ENCODE results near the gene NHSL2.

Gene NHSL2

DNA sequence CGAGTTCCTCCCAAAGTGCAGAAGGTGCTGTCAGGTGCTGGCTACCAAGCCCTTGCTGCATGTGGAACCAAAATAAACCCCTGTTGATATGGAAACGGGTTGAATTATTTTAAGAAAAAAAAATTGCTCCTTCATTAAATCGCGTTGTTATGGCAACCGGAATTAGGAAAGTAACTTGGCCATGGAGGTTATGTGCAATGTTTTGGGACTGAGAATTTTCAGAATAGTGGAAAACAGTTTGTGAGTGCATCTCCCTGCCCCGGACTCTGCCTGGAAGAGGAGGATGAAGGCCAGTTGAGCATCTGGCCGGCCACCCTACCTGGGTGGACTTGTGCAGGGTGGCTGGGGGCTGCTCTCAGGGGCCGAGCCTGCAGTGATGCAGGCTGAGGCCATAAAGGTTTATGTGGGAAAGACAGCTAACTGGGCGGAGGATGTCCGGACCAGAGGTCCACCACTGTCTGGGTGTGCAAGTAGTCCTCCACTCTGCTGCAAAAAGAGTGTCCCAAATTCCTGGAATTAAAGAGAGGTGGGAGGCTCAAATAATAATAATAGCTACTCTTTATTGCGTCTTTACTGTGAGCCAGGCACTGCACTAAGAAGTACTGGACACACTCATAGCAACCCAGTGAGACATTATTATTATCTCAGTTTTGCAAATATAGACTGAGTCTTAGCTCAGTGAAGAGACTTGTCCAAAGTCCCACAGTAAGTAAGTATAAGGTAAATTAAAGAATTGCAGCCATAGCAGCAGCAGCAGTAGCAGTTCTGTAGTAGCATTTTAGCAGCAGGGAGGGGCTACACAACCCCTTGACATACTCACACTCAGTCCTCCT lies 200.4 kb downstream of the NHSL2 start:
- no peak for DNase-seq (ENCODE audit: low spot score)

DNA sequence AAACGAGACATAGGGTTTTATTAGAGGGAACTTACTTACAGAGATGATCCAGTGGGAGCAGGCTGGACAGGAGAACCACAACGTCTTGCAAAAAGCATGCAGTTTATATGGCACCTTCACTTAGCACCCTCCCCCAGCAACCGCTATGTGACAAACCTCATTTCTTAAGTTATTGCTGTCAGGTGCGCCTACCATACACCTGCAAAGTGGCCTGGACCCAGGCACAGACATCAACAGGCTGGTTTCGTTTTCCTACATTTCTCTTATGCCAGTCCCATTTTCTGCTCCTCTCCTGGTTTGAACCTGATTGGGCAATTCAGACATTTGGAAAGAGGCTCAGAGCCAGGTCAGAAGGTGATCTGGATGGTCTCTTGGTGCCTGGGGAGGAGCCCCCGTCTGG lies 202.8 kb downstream of the NHSL2 start:
- DNase-seq (ENCODE audit: low spot score): no peak

DNA sequence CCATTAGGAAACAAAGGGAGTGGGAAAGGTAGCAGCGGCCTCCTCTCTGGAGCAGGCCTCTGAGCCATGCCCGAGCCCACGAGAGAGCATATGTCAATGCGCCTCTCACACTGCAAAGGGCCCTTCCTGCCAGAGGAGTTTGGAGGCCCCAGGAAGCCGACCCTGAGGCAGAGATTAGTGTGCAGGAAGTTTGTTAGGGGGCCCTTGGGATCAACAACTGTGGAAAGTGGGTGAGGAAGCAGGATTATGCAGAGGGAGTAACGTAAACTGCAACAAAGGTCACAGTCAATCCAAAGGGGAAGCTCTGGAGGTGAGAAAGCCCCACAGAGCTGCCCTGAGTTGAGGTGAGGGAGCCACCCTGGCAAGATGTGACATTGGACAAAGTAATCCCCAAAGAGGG lies 203.7 kb downstream of the NHSL2 start:
- no peak for DNase-seq (ENCODE audit: low spot score)

DNA sequence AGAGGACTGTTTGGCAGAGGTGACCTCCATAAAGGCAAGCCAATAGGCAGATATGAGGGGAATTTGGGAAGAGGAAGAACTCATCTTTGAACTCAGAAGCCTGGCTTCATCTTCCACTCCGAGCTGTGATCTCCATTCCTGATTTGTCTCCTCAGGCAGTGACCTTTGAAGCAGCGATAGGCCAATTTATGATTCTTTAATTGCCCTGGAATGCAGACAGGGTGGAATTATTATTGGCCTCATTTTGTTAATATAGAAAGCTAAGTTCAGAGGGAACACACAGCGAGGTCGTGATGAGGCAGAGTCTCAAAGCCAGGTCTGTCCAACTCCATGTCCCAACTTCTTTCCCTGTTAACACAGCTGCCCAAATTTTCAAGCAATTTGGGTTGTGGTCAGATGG lies 204.2 kb downstream of the NHSL2 start:
- no peak for DNase-seq (ENCODE audit: low spot score)

DNA sequence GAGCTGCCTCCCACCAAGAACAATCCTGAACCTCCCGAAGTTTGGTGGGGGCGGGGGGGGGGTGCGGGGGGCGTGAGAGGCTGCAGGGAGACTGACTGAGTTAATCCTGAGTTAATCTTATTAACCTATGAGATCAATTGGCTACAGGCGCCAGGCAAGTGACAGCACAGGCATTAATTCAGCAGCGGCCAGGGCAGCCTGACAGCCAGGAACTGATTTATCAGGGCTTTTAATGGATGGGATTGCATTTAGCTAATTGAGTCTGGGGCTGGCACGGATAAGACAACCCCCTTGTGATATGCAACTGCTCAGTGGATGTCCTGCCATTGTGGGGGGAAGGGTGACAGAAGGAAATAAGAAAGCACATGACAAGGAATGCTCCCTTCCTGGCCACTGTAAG lies 204.7 kb downstream of the NHSL2 start:
- DNase-seq (ENCODE audit: low spot score): no peak

DNA sequence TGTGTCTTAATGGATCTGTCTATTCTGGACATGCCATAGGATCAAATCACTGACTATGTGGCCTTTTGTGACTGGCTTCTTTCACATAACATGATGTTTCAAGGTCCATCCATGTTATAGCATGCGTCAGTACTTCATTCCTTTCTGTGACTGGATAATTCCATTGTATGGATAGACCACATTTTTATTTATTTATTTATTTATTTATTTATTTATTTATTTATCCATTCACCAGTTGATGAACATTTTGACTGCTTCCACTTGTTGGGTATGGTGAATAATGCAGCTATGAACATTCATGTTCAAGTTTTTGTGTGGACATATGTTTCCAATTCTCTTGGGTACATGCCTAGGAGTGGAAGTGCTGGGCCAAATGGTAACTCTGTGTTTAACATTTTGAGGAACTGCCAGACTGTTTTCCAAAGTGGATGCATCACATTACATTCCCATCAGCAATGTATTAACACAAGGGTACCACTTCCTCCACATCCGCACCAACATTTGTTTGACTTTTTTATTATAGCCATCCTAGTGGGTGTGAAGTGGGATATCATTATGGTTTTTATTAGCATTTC lies 207.1 kb downstream of the NHSL2 start:
- DNase-seq (ENCODE audit: low spot score): no peak

DNA sequence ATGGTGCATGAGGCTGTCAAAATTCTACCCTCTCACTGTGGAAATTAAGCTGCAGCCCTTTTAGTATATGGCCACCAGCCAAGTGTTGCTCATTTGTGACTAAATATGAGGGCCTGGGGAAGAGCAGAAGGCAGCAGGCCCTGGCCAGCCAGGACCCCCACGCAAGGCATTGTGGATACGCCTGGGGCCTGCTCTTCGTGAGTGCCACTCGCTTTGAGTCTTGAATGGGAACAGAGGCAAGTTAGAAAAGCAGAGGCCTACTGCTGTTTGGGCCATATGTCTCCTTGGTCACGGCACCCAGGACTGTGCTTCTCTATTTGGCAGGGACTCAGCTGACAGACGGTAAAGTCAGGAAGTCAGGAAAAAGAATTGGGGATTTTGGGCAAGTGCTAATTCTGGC lies 210.2 kb downstream of the NHSL2 start:
- no peak for DNase-seq (ENCODE audit: low spot score)

DNA sequence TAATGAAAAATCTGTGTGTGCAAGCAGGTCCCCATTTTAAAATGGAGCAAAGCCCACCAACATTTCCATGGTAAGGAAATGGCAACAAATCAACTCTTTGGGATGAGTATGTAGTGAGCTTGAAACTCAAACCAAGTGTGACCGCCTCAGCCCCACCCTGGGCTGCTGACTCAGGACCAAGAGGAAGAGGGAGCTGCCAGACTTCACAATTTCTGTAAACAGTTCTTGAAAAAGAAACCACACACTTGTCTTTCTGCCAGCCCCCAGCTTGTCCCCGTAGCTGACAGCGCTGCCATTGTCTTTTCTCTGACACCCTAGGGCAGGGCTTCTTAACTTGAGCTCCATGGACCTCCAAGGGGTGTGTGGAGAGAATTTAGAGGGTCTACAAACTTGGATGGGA lies 210.7 kb downstream of the NHSL2 start:
- DNase-seq (ENCODE audit: low spot score): no peak

DNA sequence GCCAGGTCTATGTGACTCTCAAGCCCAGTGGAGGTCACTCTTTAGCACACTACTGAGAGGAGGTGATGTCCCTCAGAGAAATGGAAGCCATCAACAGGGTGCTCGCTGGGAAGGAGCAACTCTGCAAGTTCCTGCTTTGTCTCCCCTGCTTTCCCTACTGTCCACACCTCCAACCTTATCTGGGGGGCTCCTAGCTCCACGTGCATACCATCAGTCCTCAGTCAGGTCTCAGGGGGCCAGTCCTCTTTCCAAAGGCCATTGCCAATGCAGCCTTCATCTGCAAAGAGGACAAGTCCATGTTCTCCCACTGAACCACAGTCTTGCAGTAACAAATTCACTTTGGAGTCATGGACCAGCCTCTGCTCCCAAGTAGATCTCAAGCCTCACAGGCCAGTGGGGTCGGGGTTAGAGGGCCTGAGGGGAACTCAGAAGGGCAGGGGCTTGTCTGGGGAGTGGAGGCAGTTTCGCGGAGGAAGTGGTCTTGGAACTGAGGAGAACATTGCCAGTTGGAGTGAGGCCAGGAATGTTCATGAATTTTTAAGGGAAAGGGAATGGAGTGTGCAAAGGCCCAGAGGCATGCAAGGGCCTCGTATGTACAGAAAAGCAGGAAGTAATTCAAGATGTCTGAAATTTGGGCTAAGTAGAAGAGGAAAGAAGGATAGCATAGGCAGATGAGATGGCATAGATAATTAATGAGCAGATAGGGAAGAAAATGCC lies 212.1 kb downstream of the NHSL2 start:
- no peak for DNase-seq (ENCODE audit: low spot score)

DNA sequence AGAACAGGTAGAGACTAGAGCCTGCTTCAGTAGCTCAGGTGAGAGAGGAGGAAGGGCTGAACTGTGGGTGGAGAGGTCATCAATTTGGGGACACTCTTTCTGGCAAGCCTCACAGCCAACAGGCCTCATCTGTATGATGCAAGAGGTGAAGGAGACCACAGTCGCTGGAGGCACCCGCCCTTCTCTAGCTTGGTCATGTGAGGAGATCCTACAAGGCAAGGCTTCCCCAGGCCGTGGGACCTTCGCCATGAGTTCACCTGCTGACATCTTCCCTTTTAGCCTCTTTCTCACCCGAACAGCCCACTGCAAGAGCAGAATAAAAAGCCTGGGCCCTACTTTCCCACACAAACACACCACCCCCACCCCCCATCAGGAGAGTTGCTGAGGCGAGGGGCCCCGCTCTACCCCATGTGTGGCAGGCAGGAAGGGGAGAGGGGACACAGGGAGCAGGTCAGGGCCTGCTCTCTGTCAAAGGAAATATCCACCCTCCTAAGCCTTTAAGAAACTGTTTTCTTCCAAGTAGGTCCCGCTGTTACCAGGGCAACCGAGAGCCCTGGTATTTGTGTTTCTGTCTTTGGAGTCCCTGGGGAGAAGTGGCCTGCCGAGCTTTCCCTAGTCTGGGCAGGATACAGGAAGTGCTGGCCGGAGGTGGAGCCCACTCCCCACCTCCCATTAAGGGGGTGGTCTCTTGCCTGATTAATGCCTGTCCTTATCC lies 213.0 kb downstream of the NHSL2 start:
- DNase-seq (ENCODE audit: low spot score): no peak

DNA sequence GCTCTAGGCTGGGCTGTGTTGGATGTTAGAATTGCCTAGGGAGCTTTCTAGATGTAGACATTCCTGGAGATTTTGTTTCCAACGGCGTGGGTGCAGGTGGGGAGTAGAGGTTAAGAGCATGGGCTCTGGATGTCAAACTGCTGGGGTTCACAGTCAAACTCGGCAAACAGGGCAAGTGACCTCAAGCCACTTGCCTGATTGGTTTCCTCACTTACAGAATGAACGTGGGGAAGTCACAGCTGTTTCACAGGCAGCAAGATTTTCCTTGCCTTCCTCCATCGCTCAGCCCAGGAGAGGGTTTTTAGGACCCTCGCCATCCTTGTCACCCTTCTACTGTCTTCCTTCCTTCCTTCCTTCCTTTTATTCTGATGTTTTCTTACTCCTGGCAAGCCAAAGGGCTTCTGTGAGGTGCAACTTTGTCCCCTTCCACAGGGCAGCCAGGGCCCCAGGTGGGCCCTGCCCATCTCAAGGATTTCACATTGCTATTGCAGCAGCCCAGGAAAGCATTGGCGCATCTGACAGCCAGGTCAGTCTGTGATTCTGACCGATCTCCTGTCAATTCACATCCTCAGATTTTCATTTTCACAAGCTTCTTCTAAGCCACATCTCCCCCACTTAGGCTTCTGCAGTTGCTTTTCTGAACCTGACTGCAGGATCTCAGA lies 214.0 kb downstream of the NHSL2 start:
- DNase-seq (ENCODE audit: low spot score): no peak

DNA sequence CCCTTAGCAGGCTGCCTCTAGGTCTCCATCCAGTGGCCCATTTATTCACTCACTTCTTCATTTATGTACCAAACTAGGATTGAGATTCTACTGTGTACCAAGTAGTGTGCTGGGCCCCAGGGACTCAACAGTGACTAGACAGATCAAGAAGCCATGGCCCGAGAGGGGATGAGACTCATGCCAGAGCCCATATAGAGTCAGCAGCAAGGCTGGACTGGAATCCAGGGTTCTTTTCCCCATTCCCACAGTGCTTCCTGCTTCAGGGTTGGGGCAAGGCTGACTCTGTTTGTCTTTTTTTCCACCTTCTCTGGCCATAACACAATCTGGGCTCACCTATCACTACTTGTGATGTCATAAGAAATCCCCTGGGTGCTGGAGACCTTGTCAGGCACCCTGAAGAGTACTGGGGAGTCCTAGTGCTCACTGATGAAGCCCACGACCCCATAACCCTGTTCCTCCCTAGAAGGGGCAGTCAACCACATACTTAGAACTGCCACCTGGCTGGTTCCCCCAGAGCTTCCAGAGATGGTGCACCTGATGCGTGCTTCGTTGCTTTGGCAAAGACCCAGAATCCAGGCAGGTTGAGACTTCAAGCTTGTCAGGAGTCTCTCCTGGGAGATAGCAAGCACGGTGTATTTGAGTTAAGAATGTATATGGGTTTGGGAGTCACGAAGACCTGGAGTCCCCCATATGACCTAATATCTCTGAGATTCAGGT lies 214.8 kb downstream of the NHSL2 start:
- no peak for DNase-seq (ENCODE audit: low spot score)

DNA sequence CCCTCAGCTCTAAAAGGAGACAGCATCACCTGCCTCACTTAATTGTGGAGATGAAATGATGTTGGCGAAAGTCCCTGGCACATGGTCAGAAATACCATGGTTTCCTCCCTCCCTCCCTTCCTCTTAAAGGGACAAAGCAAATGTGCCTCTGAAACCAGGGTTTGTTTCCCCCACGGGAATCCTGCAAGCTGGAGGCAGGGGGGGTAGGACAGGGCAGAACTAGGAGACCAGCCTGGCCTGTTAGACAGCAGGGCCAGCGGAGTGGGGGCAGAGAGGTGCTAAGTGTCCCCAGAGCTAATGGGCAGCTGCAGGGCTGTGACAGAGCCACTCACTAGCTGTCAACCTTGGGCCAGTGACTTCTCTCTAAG lies 215.4 kb downstream of the NHSL2 start:
- DNase-seq (ENCODE audit: low spot score): no peak

DNA sequence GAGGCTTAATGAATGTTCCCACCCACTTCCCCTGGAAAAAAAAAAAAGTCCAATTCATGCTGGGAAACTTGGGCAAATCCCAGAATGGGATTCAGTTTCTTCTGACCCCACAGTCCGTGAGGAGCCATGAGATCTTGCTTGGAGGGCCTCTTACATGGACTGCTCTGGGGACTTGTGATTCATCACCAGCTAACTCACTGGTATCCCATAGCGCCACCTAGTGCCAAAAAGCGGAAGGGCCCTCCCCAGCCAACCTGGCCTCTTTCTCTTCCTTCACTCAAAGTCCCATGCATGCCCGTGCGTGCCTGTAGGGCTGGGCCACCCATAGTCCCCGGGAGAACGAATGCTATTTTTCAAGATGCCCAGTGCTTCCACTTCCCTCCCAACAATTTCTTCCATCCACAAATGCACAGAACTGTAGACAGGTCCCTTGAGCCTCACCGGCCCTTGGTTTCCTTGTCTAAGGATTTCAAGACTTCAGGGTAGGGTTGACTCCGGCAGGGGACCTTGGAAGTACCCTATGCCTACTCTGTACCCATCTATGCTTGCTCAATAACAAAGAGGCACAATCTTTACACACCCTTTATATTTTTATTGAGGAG lies 216.0 kb downstream of the NHSL2 start:
- DNase-seq (ENCODE audit: low spot score): peak; percentile 74

DNA sequence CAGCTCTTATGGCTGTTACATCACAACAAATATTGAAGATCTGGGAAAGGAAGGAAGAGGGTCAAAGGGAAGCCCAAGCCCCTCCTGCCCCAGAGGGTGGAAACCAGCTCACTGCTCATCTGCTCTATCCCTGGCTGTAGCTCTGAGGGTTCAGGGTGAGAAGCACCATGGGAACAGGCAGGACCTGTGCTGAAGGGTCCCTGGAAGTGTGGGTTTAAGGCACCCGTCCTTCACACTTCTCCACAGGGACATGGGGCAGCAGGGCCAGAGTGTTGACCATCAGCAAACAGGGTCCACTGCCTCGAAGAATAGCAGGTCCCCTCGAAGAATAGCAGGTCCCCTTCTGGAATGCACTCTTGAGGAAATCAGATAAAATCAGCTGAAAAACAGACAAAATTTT lies 216.7 kb downstream of the NHSL2 start:
- DNase-seq (ENCODE audit: low spot score): no peak

DNA sequence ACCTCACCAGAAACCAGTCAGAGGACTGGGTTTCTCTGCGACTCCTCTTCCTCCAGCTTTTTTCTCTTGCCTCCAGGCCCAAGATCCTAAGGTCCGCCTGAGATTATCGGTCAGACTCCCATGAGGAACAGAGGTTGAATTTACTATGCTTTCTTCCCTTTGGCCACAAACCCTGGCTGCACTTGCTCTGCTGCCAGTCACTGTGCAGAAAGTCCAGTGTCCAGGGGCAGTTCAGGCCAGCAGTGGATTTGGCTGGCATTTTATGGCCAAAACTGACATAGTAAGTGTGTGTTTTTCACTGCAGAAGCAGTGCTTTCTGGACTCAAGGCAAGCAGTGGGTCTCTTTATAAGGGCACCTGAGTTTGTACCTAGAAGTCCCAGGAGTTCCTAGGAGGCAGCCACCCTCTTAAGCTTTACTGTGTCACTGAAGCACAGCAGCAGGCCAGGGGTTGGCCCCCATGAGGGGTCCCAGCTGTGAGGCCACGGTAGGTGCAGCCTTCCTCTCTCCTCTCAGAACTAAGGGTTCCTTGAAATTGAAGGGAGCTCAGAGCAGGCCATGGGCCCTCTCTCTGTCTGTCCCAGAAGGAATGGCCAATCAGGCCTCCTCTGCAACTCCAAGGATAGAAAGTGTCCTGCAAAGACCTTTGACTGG lies 217.7 kb downstream of the NHSL2 start:
- DNase-seq (ENCODE audit: low spot score): no peak

DNA sequence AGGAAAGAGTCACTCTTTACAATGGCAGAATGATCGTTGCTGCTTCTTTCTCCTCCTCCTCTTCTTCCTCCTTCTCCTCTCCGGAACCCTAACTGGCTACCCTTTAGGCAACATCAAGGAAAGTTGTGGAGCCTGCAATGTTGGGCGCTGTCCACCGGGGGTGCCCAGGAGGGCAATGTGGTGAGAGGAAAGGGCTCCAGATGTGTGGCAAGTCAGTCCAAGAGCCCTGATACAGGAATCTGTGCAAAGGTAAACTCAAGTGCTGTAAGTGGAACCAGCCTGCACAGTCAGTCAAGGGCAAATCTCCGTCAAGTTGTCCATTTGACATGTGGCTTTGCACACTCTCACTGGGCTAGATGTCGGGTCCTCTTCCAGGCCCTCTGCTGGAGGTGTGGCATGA lies 218.2 kb downstream of the NHSL2 start:
- DNase-seq (ENCODE audit: low spot score): no peak

DNA sequence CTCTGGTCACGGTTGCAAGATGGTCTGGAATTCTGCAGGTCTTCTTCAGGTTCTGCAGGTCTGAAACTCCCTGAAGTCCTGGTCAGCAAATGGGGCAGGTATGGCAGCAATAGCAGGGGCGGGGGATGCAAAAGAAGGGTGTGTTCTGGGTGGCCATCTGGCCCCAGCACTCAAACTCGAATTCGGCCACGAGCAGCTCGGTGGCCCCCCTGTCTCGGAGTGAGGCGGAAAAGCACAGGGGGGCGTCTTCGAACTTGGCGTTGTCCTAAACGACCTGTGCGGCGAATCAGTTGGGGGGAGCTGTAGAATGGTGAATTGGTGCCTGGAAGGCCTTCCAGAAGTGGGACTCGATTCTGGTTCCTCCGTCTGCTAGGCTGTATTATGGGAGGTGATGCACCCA lies 219.0 kb downstream of the NHSL2 start:
- DNase-seq (ENCODE audit: low spot score): no peak

DNA sequence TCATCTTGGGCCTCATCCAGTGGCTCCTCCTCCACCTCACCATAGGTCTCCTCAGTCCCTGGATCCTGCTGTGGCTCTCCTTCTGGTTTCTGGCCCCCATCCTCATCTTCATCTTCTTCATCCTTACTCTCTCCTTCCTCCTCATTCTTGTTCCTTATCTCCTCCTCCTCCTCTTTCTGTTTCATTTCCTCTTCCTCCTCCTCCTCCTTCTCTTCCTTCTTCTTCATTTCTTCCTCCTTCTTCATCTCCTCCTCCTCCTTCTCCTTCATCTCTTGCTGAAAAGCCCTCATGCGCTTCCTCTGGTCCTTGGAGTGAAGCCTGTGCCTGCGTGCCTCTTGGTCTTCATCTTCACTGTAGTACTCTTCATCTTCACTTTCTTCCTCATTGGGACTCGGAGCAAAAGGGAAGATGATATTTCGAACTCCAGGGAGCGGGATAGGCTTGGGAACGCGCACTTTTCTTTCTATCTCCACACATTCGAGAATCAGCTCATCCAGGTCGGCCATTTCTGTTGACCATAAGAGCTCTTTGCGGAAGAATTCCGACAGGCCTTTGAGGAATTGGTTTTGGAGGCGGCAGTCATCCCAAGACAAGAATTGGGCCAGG lies 219.6 kb downstream of the NHSL2 start:
- no peak for DNase-seq (ENCODE audit: low spot score)

DNA sequence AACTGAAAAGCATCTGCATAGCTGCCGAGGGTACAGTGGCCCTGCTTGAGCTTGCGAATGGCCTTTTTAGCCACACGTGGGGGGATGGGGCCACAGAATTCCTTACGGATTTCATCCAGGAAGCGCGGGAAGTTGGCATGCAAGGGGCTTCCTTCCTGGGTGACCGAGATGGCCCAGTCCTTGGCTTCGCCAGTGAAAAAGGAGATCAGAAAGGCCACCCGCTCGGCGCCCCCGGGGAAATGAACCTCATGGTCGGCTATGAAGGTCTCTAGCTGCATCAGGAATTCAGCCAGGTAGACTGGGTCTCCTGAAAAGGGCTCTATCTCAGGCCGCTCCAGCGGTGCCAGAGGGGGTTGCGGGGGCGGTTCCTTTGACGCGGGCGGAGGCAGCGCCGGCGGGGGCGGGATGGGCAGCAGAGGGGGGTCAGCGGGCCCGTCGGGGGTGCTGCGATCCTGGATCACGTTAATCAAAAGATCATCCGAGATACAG lies 220.2 kb downstream of the NHSL2 start:
- no peak for DNase-seq (ENCODE audit: low spot score)

Measured in putamen (tissue), 1 donor.